GM19397 (cell line): ENCODE results near the gene AP5Z1.
"Not testable (repeated sequence)": the region's sequence is repeated elsewhere in the genome, so short reads cannot be mapped to it uniquely, and the experiment has no call there.

Experiments used
- ATAC-seq: cut with Tn5 transposase; IDR thresholded peaks from one replicate; pipeline ENCODE4 v1.9.1; 2021; ENCODE audit warnings: mild to moderate bottlenecking, moderate library complexity; ENCODE audit not compliant: unreplicated experiment

Gene AP5Z1

GRCh38 chr7:4787541-4787940 lies 12.1 kb downstream of the AP5Z1 start:
- no peak for ATAC-seq

GRCh38 chr7:4787947-4788626 lies 12.7 kb downstream of the AP5Z1 start:
- ATAC-seq, result no peak

GRCh38 chr7:4788627-4789189 lies 13.3 kb downstream of the AP5Z1 start:
- no peak for ATAC-seq

GRCh38 chr7:4789194-4790077 lies 14.0 kb downstream of the AP5Z1 start:
- ATAC-seq, result no peak

- ATAC-seq, result no peak
Observed at GRCh38 chr7:4790078-4790465, 14.6 kb downstream of the AP5Z1 start.

- no peak for ATAC-seq
Observed at GRCh38 chr7:4790516-4790991, 15.1 kb downstream of the AP5Z1 start.

GRCh38 chr7:4791101-4791737 lies 15.8 kb downstream of the AP5Z1 start:
- ATAC-seq, result no peak

- ATAC-seq, result no peak
Observed at GRCh38 chr7:4791738-4792536, 16.5 kb downstream of the AP5Z1 start.

GRCh38 chr7:4792537-4793126 lies 17.2 kb downstream of the AP5Z1 start:
- ATAC-seq, result no peak

- not testable (repeated sequence) for ATAC-seq
Observed at GRCh38 chr7:4793385-4793993, 18.1 kb downstream of the AP5Z1 start.

GRCh38 chr7:4794171-4794570 lies 18.7 kb downstream of the AP5Z1 start:
- ATAC-seq, result not testable (repeated sequence)

GRCh38 chr7:4794591-4795350 lies 19.3 kb downstream of the AP5Z1 start:
- ATAC-seq, result no peak

- ATAC-seq, result no peak
Observed at GRCh38 chr7:4796453-4796852, 21.0 kb downstream of the AP5Z1 start.

GRCh38 chr7:4797858-4798705 lies 22.7 kb downstream of the AP5Z1 start:
- peak; percentile 61 for ATAC-seq

GRCh38 chr7:4798706-4799235 lies 23.3 kb downstream of the AP5Z1 start:
- ATAC-seq, result no peak

GRCh38 chr7:4799508-4800268 lies 24.3 kb downstream of the AP5Z1 start:
- no peak for ATAC-seq

- ATAC-seq, result no peak
Observed at GRCh38 chr7:4800487-4800886, 25.1 kb downstream of the AP5Z1 start.
